NCI-H226 (cell line): ENCODE measurements around the gene MYO1B.
"Not testable (repeated sequence)": the region's sequence is repeated elsewhere in the genome, so short reads cannot be mapped to it uniquely, and the experiment has no call there.

Source experiments
- DNase-seq: peaks from one replicate; pipeline ENCODE4 v3.0.0-alpha.2; 2015

The MYO1B gene

DNA sequence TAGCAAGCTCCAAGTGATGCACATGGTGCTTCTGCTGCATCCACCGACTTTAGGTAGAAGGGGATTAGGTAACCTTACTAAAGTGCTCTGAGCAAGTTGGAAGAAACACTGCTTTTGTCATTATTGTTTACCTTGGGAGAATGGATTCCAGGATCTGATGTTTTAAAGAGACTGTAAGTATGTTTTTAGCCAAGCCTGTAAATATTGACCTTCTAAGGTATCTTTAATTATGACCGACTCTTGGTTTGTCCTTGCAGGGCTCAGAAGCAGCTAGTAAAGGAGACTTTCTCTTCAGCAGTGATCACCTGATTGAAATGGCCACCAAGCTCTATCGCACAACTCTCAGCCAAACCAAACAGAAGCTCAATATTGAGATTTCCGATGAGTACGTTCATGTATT lies 170.7 kb downstream of the MYO1B start:
- DNase-seq, result no peak

DNA sequence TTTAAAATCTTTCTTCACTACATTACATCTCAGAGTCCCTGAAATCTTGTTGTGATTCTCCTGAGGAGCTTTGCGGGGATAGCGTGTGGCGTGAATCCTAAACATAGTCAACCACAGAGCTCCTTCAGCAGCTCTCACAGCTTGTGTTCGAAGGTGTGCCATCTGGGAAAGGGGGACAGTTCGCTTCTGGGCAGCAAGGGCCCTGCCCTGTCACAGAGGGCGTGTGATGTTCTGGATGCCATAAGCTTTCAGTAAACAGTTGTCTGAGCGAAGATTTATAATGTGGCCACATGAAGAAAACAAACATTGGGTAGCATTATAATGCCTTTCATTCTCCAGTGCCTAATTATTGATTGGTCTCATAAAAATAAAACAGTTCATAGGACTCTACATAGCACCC lies 172.5 kb downstream of the MYO1B start:
- DNase-seq, result no peak

DNA sequence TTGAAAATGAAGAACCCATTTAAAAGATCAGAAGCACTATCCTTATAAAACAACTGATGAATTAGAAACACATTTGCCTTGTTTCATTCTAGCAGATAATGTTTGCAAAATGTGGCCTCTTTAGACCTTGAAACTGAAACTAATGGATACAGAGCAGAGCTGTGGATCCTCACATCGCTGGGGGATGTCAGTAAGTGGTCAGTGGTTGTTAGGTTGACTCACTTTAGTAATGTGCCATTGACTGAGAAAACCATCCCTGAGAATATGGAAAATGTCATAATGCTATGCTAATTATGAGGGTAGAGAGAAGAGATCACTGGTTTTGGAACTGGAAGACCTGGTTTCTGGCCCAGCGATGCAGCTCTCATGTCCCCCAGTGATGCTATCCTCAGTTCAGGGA lies 176.7 kb downstream of the MYO1B start:
- no peak for DNase-seq

DNA sequence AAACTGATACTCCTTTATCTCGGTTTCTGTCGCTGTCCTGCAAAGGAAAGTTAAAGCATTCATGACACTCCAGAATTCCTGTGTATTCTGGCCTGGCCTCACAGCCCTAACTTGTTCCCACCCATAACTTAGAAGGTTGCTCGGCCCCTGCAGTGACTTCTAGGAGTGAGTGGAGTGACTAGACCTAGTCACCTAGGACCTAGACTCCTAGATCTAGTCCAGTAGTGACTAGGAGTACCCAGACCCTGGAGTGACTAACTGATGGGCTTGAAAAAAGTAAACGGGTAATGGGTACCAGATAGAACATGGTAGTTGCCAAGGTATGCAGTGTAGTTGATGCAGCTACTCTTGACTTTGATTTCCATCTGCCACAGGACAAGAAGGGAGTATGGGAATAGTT lies 181.8 kb downstream of the MYO1B start:
- no peak for DNase-seq

DNA sequence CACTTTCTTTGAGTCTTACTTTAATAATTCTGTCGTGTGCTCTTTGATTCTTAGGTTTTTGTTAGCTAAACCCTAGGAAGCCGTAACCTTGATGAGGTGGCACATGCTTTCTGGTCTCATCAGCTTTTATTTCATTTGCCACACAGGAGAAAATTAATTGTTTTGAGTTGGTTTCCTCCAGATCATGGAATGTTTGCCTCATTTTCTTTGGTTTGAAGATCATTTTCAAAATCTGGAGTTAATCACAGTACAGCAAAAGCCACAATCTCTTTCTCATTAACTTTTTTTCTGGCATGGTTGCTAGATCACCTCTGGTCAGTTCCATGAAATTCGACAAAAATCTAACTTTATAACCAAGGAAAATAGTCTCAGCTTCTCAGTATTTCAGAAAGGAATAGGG lies 182.9 kb downstream of the MYO1B start:
- DNase-seq, result no peak

DNA sequence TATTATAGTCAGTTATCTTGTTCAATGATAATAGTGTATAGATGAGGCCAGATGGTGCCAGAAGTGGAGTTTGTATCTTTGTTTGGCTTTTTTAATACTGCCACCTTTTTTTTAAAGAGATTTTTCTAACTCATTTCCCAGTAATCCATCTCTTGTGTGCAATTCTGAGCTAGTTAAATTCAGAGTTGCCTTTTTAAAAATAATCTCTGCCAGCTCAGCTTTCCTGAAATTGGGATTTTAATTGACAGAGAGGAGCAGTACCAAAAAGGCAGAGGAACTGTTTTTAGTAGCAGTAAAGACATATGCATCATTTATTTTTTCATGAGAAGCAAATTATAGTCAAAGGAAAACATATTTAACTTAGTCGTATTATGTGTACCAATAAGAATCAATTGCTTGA lies 185.3 kb downstream of the MYO1B start:
- DNase-seq, result no peak

DNA sequence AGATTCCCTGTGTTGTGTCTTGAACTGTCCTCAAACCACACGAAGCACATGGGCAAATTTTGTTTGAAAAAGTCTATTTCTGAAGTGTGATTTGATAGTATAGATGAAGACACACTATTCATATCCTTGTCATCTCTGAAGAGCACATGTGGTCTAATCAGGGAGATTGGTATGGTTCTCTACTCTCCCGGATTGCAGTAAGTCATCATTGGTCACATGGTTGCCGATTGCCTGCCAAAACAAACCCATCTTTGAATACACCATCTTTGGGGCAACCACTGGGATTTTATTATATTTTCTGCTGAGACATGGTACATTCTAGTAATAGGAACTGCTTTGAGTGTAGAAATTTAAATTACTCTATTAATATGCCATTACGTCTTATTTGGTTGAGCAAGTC lies 186.9 kb downstream of the MYO1B start:
- DNase-seq, result no peak

DNA sequence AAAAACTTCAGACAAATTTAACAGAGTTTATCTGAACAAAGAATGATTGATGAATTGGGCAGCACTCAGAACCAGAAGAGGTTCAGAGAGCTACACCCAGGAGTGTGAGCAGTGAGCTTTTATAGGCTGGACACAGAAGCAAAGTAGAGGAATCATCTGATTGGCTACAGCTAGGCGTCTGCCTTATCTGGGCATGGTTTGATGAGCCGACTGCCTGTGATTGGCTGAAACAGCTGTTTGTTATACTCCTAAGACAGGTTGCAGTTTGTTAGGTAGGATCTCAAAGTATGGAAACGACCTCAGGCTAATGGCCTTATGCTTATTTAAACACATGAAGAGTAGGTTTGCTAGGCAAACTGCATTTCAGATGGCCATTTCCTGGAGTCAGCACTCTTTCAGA lies 188.9 kb downstream of the MYO1B start:
- no peak for DNase-seq

DNA sequence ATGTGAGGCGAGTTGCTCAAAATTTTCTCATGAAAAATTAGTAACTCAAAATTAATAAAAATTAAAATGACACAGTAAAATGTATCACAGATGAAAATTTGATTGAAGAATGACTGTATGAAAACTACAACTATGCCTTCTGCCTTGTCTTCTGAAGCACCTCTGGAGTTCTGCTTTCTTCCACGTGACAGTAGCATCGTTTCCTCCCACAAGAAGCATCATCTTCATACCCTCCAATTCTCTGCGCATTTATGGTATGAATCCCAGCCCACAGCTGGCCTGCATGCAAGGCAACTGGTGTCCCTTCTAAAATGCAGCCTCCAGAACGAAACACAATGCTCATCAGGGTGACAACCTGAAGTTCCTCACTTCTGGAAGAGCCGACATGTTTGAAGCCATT lies 189.9 kb downstream of the MYO1B start:
- DNase-seq, result no peak

DNA sequence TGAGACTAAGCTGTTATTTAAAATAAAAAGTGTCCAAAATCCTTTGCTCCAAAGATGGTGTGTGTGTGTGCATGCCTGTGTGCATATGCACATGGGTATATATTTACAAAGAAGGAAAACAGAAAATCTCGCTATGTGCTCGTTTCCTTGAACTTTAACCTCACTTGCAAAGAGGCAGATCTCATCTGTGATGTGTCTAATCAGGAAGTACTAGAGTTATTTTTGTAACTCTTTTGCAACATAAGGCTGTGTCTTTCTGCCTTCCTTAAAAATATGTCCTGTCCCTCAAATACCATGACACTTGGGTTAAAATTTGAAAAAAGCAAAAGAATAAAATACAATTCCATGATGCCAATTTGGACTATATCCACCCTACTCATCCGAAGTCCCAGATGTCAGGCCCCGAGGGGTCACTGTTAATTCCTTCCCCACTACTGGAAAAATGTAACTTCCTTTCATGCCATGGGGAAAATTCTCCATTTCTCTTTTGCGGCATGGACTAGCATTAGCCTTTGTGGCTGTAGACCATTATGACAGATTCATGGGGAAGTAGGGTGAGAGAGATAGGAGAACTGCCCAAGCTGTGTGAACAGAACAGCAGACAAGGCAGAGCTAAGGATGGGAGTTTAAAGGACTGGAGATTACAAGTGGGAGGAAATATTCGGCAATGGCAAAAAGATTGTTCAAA lies 191.3 kb downstream of the MYO1B start:
- no peak for DNase-seq

DNA sequence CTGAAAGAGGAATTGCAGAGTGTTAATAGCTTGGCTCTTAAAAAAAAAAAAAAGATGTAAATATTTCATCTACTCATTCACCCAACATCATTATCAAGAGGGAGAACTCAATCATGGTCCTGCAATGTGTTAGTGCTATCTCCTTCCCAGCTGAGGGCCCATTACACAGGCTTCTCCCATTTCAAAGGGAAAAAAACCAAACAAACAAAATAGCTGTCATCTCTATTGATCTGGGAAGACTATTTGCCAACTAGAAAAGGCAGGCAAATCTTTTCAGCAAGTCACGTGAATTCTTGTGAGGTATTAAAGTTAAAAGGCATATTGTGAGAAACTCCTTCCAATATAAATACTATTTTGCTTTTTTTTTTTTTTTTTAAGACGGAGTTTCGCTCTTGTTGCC lies 194.3 kb downstream of the MYO1B start:
- DNase-seq, result no peak

DNA sequence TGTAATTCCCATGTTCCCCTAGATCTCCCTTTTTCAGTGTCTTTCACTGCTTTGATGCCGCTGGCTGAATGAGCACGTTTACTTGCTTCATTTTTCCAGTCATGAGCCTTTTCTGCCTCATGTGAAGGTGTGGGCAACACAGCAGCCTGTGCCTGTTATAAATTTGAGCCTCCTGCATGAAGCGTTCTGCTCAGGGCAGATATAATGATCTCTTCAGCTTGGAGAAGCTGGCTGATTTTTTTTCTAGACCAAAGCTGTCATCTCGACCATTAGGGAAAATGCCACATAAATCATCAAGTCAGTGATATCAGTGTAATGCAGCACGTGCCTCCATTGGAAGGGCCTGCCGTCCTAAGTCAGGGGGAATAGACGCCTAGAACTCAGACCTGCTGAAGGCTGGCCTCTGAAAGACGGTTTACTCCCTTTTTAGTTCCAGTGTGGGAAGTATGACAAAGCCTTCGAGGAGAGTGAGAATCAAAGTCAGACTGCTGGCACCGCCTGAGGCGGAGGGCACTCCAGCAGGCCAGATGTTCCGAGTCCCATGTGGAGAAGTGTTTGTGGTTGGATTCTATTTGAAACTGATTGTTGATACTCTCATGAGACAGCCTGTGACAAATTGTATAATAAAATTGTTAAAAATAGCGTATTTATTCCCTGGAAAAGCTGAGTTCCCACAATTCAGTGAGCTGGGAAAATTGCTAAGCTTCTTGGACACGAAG lies 196.5 kb downstream of the MYO1B start:
- DNase-seq, result no peak

DNA sequence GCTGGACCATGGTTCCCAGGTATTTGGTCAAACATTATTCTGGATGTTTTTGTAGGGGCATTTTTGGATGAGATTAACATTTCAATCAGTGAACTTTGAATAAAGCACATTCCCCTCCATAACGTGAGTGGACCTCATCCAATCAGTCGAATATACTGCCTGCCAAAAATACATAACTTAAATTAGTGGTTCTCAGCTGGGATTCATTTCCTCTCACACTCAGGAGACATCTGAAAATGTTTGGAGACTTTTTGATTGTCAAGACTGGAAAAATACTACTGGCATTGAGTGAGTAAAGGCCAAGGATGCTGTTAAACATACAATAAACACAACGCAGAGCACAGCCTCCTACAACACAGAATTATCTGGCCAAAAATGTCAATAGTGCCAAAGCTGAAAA lies 198.2 kb downstream of the MYO1B start:
- no peak for DNase-seq

DNA sequence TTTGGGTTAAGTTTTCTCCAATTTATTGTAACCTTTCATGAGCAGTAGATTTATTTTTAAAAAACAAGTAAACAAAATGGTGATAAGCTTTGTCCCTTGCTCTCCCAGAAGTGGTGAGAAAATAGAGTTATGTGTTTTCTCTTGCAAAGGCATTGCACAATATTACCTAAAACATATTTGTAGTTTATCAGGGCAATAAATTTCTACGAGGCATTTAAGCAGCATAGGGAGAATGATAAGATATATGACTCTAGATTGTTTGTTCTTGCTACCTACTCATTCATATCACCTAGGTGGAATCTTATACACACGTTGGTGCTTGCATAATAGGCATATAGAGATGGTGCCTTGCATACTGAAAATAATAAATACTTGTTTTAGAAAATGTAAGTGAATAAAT lies 201.7 kb downstream of the MYO1B start:
- DNase-seq, result no peak

DNA sequence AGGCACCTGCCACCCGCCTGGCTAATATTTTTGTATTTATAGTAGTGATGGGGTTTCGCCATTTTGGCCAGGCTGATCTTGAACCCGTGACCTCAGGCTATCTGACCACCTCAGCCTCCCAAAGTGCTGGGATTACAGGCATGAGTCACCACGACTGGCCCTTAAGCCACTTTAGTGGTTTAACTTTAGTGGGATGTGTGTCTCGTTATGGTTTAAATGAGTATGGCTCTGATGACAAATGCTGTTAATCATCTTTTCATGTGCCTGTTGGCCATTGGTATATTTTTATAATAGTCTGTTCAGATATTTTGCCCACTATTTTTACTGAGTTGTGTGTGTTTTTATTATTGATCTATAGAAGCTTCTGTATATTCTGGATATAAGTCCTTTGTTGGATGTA lies 205.9 kb downstream of the MYO1B start:
- no peak for DNase-seq

DNA sequence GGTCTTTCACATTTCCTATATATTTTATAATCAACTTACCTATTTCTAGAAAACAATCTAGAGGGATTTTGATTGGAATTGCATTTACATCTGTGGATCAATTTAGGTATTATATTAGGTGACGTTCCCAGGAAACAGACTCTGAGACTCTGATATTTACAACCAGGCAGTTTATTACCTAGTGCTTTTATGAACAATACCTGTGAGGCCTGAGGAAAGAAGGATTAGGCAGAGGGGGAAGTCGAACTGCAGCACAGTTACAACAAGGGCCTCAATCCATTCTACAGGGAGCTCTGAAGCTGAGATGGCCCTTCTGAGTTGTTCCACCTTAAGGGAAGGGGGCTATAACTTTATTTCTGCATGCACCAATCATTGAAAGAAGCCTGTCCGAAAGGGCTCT lies 206.9 kb downstream of the MYO1B start:
- DNase-seq, result no peak

DNA sequence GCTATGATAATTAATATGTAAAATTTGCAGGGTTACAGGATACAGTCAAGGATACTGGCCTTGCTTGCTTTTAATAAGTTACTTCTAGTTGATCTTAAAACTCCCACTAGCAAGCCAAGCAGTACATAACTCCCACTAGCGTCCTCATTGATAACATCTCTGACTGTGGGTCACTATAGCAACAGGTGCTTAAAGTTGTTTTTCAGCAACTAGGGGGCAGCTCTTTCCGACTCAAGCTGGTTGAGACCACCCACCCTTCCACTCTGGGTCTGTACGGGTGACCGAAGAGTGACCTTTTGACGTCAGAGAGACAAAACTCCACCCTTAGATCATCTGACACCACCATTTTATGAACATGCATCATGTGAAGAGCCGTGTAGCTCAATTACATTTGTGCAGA lies 208.6 kb downstream of the MYO1B start:
- DNase-seq, result no peak

DNA sequence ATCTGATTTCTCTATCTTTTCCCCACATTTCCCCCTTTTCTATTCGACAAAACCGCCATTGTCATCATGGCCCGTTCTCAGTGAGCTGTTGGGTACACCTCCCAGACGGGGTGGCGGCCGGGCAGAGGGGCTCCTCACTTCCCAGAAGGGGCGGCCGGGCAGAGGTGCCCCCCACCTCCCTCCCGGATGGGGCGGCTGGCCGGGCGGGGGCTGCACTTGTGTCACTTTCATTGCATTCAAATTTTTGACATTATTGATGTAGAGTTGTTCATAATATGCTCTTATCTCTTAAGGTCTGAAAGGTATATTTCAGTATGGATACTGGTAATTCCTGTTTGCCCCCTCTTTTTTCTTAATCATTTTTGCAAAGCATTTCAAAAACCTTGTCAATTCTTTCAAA lies 211.3 kb downstream of the MYO1B start:
- DNase-seq, result not testable (repeated sequence)

DNA sequence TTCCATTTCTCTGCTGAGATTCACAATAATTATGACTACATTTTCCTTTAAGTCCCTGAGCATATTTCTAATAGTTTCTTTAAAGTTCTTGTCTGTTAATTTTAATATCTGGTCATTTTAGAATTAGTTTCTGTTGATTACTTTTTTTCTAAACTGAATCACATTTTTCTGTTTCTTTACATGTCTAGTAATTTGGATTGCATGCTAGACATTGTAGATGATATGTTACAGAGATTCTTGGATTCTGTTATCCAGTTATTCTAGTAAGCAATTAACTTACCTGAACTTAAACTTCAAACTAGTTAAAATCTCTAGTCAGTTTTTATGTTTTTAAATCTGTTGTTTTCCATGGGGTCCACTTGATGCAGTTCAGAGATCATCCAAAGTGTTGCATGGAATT lies 214.0 kb downstream of the MYO1B start:
- DNase-seq, result no peak

DNA sequence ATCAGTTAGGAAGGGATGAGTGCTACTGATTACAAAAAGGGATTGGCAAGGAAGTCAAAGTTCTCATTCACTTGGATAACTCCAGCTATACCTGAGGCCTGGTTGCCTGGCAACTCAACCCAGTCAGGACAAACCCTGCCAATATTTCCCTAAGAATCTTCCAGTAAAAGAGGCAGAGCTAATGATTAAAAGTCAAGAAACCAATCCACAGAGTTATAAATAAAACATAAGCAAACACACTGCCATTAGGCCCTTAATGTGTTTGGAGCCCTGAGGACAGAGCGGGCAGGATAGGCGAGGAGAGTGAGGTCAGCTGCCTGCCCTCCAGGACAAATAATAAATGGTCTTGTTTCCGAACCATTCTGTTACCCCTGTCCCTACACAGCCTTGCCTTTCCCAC lies 217.2 kb downstream of the MYO1B start:
- no peak for DNase-seq

DNA sequence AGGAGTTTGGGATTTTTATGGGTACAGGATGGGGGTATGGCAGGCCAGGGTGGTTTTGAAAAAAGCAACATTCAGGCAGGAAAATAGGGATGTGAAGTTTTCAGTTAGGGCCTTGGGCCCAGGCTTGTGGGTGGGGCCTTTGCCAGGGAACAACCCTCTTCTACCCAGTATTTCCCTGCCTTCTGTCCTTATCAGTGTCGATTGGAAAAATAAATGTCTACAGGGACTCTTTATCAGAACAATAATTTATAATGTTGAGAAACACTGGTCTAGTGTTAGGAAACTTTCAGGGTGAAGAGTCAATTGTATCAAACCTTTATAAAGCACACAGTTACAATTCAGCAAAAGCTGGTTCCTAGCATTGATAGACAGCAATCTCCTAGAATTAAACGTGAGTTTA lies 218.6 kb downstream of the MYO1B start:
- no peak for DNase-seq

DNA sequence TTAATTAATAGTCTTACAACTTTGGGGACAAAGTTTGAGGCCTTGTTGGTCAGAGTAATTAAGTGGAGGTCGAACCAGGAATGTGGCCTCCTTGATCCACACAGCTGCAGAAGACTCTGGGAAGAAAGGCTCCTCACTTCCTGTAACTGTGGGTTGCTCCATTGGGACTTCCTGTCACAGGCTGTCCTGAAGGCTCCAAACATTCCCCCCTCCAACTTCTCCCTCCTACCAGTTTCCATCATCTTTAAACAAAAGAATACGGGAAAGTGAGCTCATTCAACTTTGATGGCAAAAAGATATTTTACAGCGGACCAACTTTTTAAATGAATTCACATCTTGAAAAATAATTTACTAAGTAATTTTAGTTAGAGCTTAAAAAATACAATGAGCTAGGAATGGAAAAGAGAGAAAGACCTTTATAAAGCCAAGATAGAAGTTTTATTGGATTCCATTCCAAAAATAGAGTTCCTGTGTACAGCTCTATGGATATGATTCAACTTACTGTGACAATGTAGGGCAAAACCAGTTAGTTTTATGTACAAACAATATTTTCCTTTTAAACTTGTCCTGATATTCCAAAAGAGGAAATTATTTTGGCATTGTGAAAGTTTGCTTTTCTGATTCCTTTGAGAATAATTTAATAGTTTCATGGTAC lies 220.7 kb downstream of the MYO1B start:
- DNase-seq, result no peak

DNA sequence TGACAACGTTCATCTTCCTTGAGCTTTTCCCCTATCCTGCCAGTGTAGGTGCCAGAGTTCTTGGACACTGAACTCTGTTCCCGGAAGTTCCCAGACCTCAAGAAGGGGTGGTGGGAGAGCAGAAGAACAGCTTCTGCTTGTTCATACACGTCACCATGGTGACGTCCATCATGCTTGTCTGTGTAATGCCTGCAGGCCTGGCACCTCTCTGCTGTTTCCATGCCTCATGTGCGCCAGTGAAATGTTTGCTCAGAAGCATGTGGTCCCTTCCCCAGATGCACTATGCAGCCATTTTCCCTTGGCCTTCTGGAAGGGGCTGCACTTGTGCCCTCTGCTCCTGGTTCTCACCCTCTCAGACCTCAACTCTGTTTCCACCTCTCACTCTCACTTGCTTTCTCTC lies 221.9 kb downstream of the MYO1B start:
- no peak for DNase-seq

DNA sequence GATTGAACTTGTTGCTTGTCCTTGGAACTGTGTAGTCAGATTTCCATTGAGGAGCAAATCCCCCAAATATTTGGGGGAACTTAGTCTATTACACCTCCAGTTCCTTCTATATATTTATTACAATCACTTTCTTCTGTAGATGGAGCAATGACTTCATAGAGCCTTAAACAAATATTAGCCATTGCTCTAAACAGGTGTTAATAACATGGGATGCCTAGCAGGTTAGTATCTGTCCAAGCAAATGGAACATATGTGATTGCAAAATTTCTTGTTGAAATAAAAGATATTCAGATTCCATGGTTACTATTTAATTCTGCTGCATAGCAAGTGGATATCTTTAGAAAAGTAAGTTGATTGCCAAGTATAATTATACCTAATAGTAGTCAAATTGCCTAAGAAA lies 225.1 kb downstream of the MYO1B start:
- no peak for DNase-seq

DNA sequence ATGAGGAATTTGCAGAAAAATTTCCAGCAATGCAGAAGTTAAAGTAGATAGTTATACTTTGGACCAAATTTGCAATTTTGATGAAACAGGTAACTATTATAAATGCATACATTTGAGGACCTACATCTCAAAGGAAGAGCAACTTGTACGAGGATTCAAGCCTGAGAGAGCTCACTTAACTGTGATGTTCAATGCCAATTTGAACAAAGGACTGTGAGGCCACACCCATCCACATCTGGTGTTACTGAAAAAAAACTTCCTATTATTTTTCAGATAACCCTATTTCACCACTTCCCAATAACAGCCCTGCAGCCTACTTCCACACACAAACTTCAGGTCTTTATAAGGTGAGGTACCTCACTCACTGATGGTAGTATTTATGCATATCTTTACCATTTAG lies 229.3 kb downstream of the MYO1B start:
- DNase-seq, result no peak
